Measurements from ENCODE around the gene HCK. TPM values are rescaled to one million over a fixed set of nuclear protein-coding genes. Genes with fewer than 3 reads are reported as not detected.

Gene HCK
- total RNA-seq, 5 donors from 2014 or later (not counting 1 experiment from before 2014, with no cell fraction given), result 0.29 to 1.5 (median 0.73) TPM

DNA sequence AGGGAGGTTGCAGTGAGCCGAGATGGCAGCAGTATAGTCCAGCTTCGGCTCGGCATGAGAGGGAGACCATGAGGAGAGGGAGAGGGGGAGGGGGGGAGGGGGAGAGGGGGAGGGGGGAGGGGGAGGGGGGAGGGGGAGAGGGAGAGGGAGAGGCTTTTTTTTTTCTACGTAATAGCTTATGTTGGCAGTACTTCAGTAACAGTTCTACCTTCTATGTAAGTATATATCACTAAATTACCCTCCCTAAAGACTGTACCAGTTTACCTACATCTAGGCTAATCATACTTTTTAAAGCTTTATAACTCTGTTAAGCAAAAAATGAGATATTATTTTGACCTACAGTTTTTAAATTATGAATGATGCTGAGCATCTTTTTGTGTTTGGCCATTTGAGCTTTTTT lies 71.0 kb downstream of the HCK start:
- CTCF ChIA-PET, result interaction anchor here in 1 of 2 donors (0.6 to 1.2 kb wide), 2 partner anchors 14 to 703 kb away, joined by 3 to 4 read pairs; partner anchors contain the start of gene TM9SF4

DNA sequence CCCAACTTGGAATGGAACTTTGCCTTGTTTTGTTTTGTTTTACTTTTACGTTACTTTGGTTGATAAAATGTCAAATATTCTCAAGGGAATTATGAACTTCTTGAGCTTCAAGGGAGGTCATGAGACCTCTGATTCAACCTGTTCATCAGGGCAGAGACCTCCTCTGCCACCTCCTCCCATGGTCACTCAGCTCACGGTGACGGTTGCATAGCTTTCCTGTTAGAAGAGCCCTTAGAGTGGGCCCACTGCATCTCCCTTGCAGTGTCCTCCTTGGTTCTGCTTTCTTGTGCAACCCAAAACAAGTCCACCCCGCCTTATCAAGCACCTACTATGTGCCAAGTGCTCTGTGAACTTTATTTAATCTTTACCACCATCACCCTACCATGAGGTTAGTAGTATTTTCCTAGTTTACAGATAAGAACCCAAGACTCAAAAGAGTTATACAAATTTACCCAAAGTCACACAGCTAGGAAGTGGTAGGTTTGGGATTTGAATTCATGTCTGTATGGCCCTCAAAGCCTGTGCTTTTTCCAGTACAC lies 72.9 kb downstream of the HCK start:
- ChIA-PET POLR2A (no interaction called here), CTCF (no interaction called here)
- no peak overlapping the region for H3K27ac ChIP-seq (ENCODE audit: low read length)

More for the DNA sequence above, 71.0 kb downstream of the HCK start:
- Mint-ChIP-seq H3K27ac (no peak overlapping the region), H3K4me1 (peaks cover 11 to 16% (median 14%) of the 10 kb centered on the region in 3 donors), H3K36me3 (peaks cover 11% of the 10 kb centered on the region), H3K4me3 (no peak overlapping the region), H3K9me3 (no peaks in the 10 kb centered on the region), H3K27me3 (no peaks in the 10 kb centered on the region)
- H3K27ac ChIP-seq (ENCODE audit: low read length), result no peak overlapping the region
- DNase-seq (no peak), ATAC-seq (replicated peaks in 1 of 4) (no peak)
- no peaks in the 10 kb centered on the region for H3K9me3 ChIP-seq
- WGBS (ENCODE audit: insufficient coverage), result no CpG with 5 or more reads among the region's 4 CpGs
- POLR2A ChIA-PET, result interaction anchor here in 1 of 2 donors (0.6 kb wide), 1 partner anchor 12 kb away, joined by 3 read pairs; no protein-coding TSS in a partner anchor
- H3K27me3 ChIP-seq (replicated peaks in 1 of 2; ENCODE audit: control insufficient read depth in 2 of 2, extremely low read depth in 1 of 2, insufficient read depth in 2 of 2, low read length in 1 of 2), result no peaks in the 10 kb centered on the region
- no peak overlapping the region for H3K4me3 ChIP-seq (ENCODE audit: control insufficient read depth in 1 of 2, extremely low read depth in 1 of 2, low read length in 1 of 2)
- H3K36me3 ChIP-seq (ENCODE audit: control insufficient read depth in 2 of 2, extremely low read depth in 1 of 2, insufficient read depth in 1 of 2, low read length in 1 of 2), result peaks cover 0 to 2% of the 10 kb centered on the region in 2 donors
- no peaks in the 10 kb centered on the region for H3K4me1 ChIP-seq (ENCODE audit: control insufficient read depth in 1 of 2, extremely low read depth in 1 of 2, insufficient read depth in 2 of 2, low read length in 2 of 2)

DNA sequence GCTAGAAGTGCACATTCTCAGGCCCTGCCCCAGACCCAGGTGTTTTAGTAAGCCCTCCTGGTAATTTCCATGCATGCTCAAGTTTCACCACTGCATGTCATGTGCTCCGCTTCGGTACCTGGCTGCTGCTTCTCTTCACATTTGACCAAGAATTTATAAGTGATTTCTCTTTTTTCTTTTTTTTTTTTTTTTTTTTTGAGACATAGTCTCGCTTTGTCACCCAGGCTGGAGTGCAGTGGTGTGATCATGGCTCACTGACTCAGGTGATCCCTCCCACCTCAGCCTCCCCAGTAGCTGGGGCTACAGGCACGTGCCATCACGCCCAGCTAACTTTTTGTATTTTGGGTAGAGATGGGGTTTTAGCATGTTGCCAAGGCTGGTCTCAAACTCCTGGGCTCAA lies 73.5 kb downstream of the HCK start:
- no peaks in the 10 kb centered on the region for H3K27me3 Mint-ChIP-seq
- ATAC-seq (replicated peaks in 1 of 4), result no peak
- H3K4me3 ChIP-seq (ENCODE audit: control insufficient read depth in 1 of 2, extremely low read depth in 1 of 2, low read length in 1 of 2), result no peak overlapping the region
- H3K9me3 Mint-ChIP-seq, result no peaks in the 10 kb centered on the region
- no peaks in the 10 kb centered on the region for H3K4me1 ChIP-seq (ENCODE audit: control insufficient read depth in 1 of 2, extremely low read depth in 1 of 2, insufficient read depth in 2 of 2, low read length in 2 of 2)
- H3K4me3 Mint-ChIP-seq, result no peak overlapping the region
- no CpG with 5 or more reads among the region's 5 CpGs for WGBS (ENCODE audit: insufficient coverage)
- no peaks in the 10 kb centered on the region for H3K27me3 ChIP-seq (replicated peaks in 1 of 2; ENCODE audit: control insufficient read depth in 2 of 2, extremely low read depth in 1 of 2, insufficient read depth in 2 of 2, low read length in 1 of 2)
- H3K27ac Mint-ChIP-seq, result no peak overlapping the region
- H3K36me3 Mint-ChIP-seq, result peaks cover 15% of the 10 kb centered on the region
- peaks cover 0 to 3% of the 10 kb centered on the region in 2 donors for H3K36me3 ChIP-seq (ENCODE audit: control insufficient read depth in 2 of 2, extremely low read depth in 1 of 2, insufficient read depth in 1 of 2, low read length in 1 of 2)
- DNase-seq, result no peak
- ChIA-PET CTCF (no interaction called here), POLR2A (no interaction called here)
- H3K4me1 Mint-ChIP-seq, result peaks cover 12 to 17% (median 16%) of the 10 kb centered on the region in 3 donors
- no peak overlapping the region for H3K27ac ChIP-seq (ENCODE audit: low read length)
- H3K9me3 ChIP-seq, result no peaks in the 10 kb centered on the region

More for the DNA sequence above, 72.9 kb downstream of the HCK start:
- peaks cover 0 to 3% of the 10 kb centered on the region in 2 donors for H3K36me3 ChIP-seq (ENCODE audit: control insufficient read depth in 2 of 2, extremely low read depth in 1 of 2, insufficient read depth in 1 of 2, low read length in 1 of 2)
- no peak overlapping the region for H3K4me3 ChIP-seq (ENCODE audit: control insufficient read depth in 1 of 2, extremely low read depth in 1 of 2, low read length in 1 of 2)
- H3K9me3 Mint-ChIP-seq, result no peaks in the 10 kb centered on the region
- H3K4me1 Mint-ChIP-seq, result peaks cover 7 to 17% (median 15%) of the 10 kb centered on the region in 3 donors
- no peaks in the 10 kb centered on the region for H3K27me3 Mint-ChIP-seq
- DNase-seq (no peak), ATAC-seq (replicated peaks in 1 of 4) (no peak)
- peaks cover 11% of the 10 kb centered on the region for H3K36me3 Mint-ChIP-seq
- H3K4me3 Mint-ChIP-seq, result no peak overlapping the region
- 96% methylated on average over 2 of the region's 4 CpGs for WGBS (ENCODE audit: insufficient coverage)
- H3K9me3 ChIP-seq, result no peaks in the 10 kb centered on the region
- H3K27ac Mint-ChIP-seq, result no peak overlapping the region
- H3K4me1 ChIP-seq (ENCODE audit: control insufficient read depth in 1 of 2, extremely low read depth in 1 of 2, insufficient read depth in 2 of 2, low read length in 2 of 2), result no peaks in the 10 kb centered on the region
- H3K27me3 ChIP-seq (replicated peaks in 1 of 2; ENCODE audit: control insufficient read depth in 2 of 2, extremely low read depth in 1 of 2, insufficient read depth in 2 of 2, low read length in 1 of 2), result no peaks in the 10 kb centered on the region

DNA sequence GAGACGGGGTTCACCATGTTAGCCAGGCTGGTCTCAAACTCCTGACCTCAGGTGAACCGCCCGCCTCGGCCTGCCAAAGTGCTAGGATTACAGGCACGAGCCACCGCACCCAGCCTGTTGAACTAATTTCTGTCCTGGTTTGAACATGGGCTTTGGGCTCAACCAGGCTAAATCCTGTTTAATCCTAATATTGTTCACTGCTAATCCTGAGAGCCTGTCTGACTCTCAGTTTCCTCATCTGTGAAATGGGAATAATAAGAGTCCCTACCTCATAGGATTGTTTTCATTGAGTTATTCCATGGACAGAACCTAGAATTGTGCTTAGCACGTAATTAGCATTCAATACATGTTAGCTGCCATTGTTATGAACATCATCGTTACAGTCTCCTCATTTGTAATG lies 74.9 kb downstream of the HCK start:
- ChIA-PET CTCF (no interaction called here), POLR2A (no interaction called here)
- 90% methylated on average over 8 of the region's 8 CpGs for WGBS (ENCODE audit: insufficient coverage)
- Mint-ChIP-seq H3K4me3 (no peak overlapping the region), H3K9me3 (no peaks in the 10 kb centered on the region), H3K27me3 (no peaks in the 10 kb centered on the region), H3K27ac (no peak overlapping the region), H3K36me3 (peaks cover 15% of the 10 kb centered on the region), H3K4me1 (peaks cover 19 to 25% (median 24%) of the 10 kb centered on the region in 3 donors)
- peaks cover 0 to 1% of the 10 kb centered on the region in 2 experiments for H3K4me1 ChIP-seq (ENCODE audit: control insufficient read depth in 1 of 2, extremely low read depth in 1 of 2, insufficient read depth in 2 of 2, low read length in 2 of 2)
- H3K4me3 ChIP-seq (ENCODE audit: control insufficient read depth in 1 of 2, extremely low read depth in 1 of 2, low read length in 1 of 2), result no peak overlapping the region
- H3K9me3 ChIP-seq, result no peaks in the 10 kb centered on the region
- no peak overlapping the region for H3K27ac ChIP-seq (ENCODE audit: low read length)
- H3K36me3 ChIP-seq (ENCODE audit: control insufficient read depth in 2 of 2, extremely low read depth in 1 of 2, insufficient read depth in 1 of 2, low read length in 1 of 2), result peaks cover 0 to 3% of the 10 kb centered on the region in 2 donors
- ATAC-seq (replicated peaks in 1 of 4) (no peak), DNase-seq (no peak)
- no peaks in the 10 kb centered on the region for H3K27me3 ChIP-seq (replicated peaks in 1 of 2; ENCODE audit: control insufficient read depth in 2 of 2, extremely low read depth in 1 of 2, insufficient read depth in 2 of 2, low read length in 1 of 2)

DNA sequence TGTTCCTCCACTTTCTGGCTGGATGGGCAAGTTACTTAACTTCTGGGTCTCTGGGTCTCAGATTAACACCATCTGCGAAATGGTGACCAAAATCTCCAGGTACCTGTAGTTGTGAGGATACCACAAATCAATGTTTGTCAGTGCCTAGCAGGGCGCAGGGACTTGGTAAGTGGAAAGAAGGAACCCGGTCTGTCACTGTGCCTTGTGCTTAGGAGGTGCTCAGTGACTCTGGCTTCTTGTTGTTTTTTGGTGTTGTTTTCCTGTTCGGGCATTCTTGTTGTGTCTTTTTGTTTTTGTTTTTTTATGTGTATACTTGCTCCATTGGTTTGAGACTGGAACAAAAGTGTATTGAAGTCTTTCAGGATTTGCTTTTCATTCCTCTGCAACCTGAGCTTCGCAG lies 75.3 kb downstream of the HCK start:
- H3K9me3 ChIP-seq, result no peaks in the 10 kb centered on the region
- Mint-ChIP-seq H3K27me3 (no peaks in the 10 kb centered on the region), H3K4me3 (no peak overlapping the region), H3K36me3 (peaks cover 15% of the 10 kb centered on the region), H3K9me3 (no peaks in the 10 kb centered on the region), H3K4me1 (peaks cover 21 to 30% (median 27%) of the 10 kb centered on the region in 3 donors), H3K27ac (no peak overlapping the region)
- H3K27ac ChIP-seq (ENCODE audit: low read length), result no peak overlapping the region
- ChIA-PET CTCF (no interaction called here), POLR2A (no interaction called here)
- peaks cover 0 to 3% of the 10 kb centered on the region in 2 donors for H3K36me3 ChIP-seq (ENCODE audit: control insufficient read depth in 2 of 2, extremely low read depth in 1 of 2, insufficient read depth in 1 of 2, low read length in 1 of 2)
- ATAC-seq (replicated peaks in 1 of 4), result no peak
- H3K4me3 ChIP-seq (ENCODE audit: control insufficient read depth in 1 of 2, extremely low read depth in 1 of 2, low read length in 1 of 2), result no peak overlapping the region
- H3K4me1 ChIP-seq (ENCODE audit: control insufficient read depth in 1 of 2, extremely low read depth in 1 of 2, insufficient read depth in 2 of 2, low read length in 2 of 2), result peaks cover 0 to 2% of the 10 kb centered on the region in 2 experiments
- H3K27me3 ChIP-seq (replicated peaks in 1 of 2; ENCODE audit: control insufficient read depth in 2 of 2, extremely low read depth in 1 of 2, insufficient read depth in 2 of 2, low read length in 1 of 2), result no peaks in the 10 kb centered on the region
- DNase-seq, result no peak
- 91% methylated on average over 4 of the region's 5 CpGs for WGBS (ENCODE audit: insufficient coverage)

- Mint-ChIP-seq H3K27ac (no peak overlapping the region), H3K4me3 (no peak overlapping the region), H3K9me3 (no peaks in the 10 kb centered on the region), H3K36me3 (peaks cover 19% of the 10 kb centered on the region), H3K4me1 (peaks cover 26 to 35% (median 29%) of the 10 kb centered on the region in 3 donors), H3K27me3 (no peaks in the 10 kb centered on the region)
- no peaks in the 10 kb centered on the region for H3K27me3 ChIP-seq (replicated peaks in 1 of 2; ENCODE audit: control insufficient read depth in 2 of 2, extremely low read depth in 1 of 2, insufficient read depth in 2 of 2, low read length in 1 of 2)
- H3K27ac ChIP-seq (ENCODE audit: low read length), result no peak overlapping the region
- ChIA-PET CTCF (no interaction called here), POLR2A (no interaction called here)
- H3K4me1 ChIP-seq (ENCODE audit: control insufficient read depth in 1 of 2, extremely low read depth in 1 of 2, insufficient read depth in 2 of 2, low read length in 2 of 2), result peaks cover 0 to 2% of the 10 kb centered on the region in 2 experiments
- ATAC-seq (replicated peaks in 1 of 4) (no peak), DNase-seq (no peak)
- H3K36me3 ChIP-seq (ENCODE audit: control insufficient read depth in 2 of 2, extremely low read depth in 1 of 2, insufficient read depth in 1 of 2, low read length in 1 of 2), result peaks cover 0 to 7% of the 10 kb centered on the region in 2 donors
- WGBS (ENCODE audit: insufficient coverage), result no CpG with 5 or more reads among the region's 2 CpGs
- H3K9me3 ChIP-seq, result no peaks in the 10 kb centered on the region
- no peak overlapping the region for H3K4me3 ChIP-seq (ENCODE audit: control insufficient read depth in 1 of 2, extremely low read depth in 1 of 2, low read length in 1 of 2)
Measured at GRCh38 chr20:32128167-32128566, 76.1 kb downstream of the HCK start.

All from T-cell (primary cell).